ENCODE results near the gene SPEM3. TPM values are rescaled to one million over a fixed set of nuclear protein-coding genes. Genes with fewer than 3 reads are reported as not detected.

Gene SPEM3
- total and polyA plus RNA-seq, 2 of the 13 experiments (the other 11 are each of a cell fraction or from before 2014, with no cell fraction given): not detected

DNA sequence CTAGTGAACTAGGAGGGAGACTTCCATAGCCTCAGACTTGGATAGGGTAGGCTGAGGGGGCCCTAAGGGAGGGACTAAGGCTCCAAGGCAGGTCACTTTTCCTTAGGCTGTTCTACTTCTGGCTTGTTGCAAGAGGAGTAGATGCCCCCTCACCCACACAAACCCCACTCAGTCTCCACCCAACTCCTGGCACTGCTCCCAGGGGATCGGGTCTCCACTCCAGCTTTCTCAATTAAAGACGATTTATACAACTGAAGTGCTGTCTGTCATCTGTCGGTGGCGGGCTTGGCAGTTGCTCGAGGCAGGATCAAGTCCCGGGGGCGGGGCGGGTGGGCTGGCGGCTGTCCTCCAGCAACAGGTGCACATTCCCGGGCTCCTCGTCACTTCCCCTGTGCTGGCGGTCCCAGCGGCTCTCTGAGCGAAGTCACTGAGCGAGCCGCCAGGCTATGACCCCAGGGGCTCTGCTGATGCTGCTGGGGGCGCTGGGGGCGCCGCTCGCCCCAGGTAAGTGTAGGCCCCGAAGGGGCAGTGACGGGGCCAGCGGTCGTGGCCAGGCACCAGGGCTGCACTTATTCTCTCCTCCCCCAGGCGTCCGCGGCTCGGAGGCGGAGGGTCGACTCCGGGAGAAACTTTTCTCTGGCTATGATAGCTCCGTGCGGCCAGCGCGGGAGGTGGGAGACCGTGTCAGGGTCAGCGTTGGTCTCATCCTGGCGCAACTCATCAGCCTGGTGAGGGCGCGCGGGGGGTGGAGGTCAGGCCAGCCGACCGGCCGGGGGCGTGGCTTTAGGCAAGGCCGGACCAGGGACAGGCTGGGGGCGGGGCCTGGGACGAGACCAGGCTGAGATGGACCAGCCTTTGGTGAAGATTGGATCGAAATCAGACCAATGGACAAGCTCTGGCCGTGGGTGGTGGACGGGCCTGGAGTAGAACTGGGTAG lies 16.3 kb downstream of the SPEM3 start, which contains the start of gene CHRNB1 (continued):
- TF ChIP-seq ZNF460 (CRISPR knock-in tag; IDR thresholded peaks at IDR 0.05; ENCODE audit: borderline replicate concordance) (no peak), RAD21 (CRISPR knock-in tag; IDR thresholded peaks at IDR 0.05) (peak; percentile 43; the same call in 1 of the 2 replicates), RBM22 (optimal IDR thresholded peaks at IDR 0.05; ENCODE audit: low read length) (no peak), CBX5 (CRISPR knock-in tag; IDR thresholded peaks at IDR 0.05; ENCODE audit: borderline replicate concordance) (no peak), ZNF737 (CRISPR knock-in tag; IDR thresholded peaks at IDR 0.05; ENCODE audit: borderline replicate concordance) (no peak), ZNF678 (CRISPR knock-in tag; IDR thresholded peaks at IDR 0.05) (no peak; the same call in 1 of the 2 replicates), GTF3A (CRISPR knock-in tag; conservative IDR thresholded peaks at IDR 0.05) (0 out of 2 replicates have a peak, but pooled peaks have one; percentile 52), MZF1 (CRISPR knock-in tag; IDR thresholded peaks at IDR 0.05; ENCODE audit: borderline replicate concordance) (no peak), JDP2 (CRISPR knock-in tag; IDR thresholded peaks at IDR 0.05; ENCODE audit: borderline replicate concordance) (no peak; the same call in 1 of the 2 replicates), GFI1 (CRISPR knock-in tag; IDR thresholded peaks at IDR 0.05; ENCODE audit: borderline replicate concordance) (no peak; the same call in 1 of the 2 replicates), HOXA5 (CRISPR knock-in tag; IDR thresholded peaks at IDR 0.05) (peak; percentile 38; the same call in 1 of the 2 replicates), ZMYM2 (CRISPR knock-in tag; IDR thresholded peaks at IDR 0.05) (no peak), MIXL1 (CRISPR knock-in tag; IDR thresholded peaks at IDR 0.05) (0 out of 2 replicates have a peak, but pooled peaks have one; percentile 12), FLYWCH1 (CRISPR knock-in tag; IDR thresholded peaks at IDR 0.05) (no peak), TBL1XR1 (IDR thresholded peaks at IDR 0.05; ENCODE audit: borderline replicate concordance, low read length, partially characterized antibody) (peak; percentile 48), MATR3 (CRISPR knock-in tag; IDR thresholded peaks at IDR 0.05) (no peak), SRSF9 (IDR thresholded peaks at IDR 0.05; ENCODE audit: borderline replicate concordance, insufficient read depth, low read depth, low read length, poor library complexity, severe bottlenecking) (no peak), ZNF598 (CRISPR knock-in tag; IDR thresholded peaks at IDR 0.05; ENCODE audit: borderline replicate concordance) (0 out of 2 replicates have a peak, but pooled peaks have one; percentile 29), ZSCAN29 (CRISPR knock-in tag; conservative IDR thresholded peaks at IDR 0.05) (no peak), NR2C2 (CRISPR knock-in tag; IDR thresholded peaks at IDR 0.05; ENCODE audit: borderline replicate concordance) (peak; percentile 86)
- TF ChIP-seq, protein P1, sequence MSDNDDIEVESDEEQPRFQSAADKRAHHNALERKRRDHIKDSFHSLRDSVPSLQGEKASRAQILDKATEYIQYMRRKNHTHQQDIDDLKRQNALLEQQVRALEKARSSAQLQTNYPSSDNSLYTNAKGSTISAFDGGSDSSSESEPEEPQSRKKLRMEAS (IDR thresholded peaks at IDR 0.05): peak; percentile 71
- TF ChIP-seq, protein P2, sequence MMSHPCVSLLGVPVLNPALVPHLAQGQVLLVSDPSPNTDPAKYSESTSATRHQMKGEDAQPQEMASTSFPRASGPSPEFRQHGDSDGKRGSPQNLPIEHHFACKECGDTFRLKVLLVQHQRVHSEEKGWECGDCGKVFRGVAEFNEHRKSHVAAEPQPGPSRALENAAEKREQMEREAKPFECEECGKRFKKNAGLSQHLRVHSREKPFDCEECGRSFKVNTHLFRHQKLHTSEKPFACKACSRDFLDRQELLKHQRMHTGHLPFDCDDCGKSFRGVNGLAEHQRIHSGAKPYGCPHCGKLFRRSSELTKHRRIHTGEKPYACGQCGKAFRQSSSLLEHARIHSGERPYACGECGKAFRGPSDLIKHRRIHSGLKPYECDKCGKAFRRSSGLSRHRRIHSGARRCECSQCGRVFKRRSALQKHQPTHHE (CRISPR knock-in tag; IDR thresholded peaks at IDR 0.05; ENCODE audit: borderline replicate concordance): no peak
- TF ChIP-seq, protein P3, sequence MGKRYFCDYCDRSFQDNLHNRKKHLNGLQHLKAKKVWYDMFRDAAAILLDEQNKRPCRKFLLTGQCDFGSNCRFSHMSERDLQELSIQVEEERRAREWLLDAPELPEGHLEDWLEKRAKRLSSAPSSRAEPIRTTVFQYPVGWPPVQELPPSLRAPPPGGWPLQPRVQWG (CRISPR knock-in tag; IDR thresholded peaks at IDR 0.05; ENCODE audit: borderline replicate concordance, low read depth): no peak
- TF ChIP-seq, protein P4, sequence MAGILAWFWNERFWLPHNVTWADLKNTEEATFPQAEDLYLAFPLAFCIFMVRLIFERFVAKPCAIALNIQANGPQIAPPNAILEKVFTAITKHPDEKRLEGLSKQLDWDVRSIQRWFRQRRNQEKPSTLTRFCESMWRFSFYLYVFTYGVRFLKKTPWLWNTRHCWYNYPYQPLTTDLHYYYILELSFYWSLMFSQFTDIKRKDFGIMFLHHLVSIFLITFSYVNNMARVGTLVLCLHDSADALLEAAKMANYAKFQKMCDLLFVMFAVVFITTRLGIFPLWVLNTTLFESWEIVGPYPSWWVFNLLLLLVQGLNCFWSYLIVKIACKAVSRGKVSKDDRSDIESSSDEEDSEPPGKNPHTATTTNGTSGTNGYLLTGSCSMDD (CRISPR knock-in tag; IDR thresholded peaks at IDR 0.05): no peak
- TF ChIP-seq, protein P5, sequence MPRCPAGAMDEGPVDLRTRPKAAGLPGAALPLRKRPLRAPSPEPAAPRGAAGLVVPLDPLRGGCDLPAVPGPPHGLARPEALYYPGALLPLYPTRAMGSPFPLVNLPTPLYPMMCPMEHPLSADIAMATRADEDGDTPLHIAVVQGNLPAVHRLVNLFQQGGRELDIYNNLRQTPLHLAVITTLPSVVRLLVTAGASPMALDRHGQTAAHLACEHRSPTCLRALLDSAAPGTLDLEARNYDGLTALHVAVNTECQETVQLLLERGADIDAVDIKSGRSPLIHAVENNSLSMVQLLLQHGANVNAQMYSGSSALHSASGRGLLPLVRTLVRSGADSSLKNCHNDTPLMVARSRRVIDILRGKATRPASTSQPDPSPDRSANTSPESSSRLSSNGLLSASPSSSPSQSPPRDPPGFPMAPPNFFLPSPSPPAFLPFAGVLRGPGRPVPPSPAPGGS (CRISPR knock-in tag; IDR thresholded peaks at IDR 0.05): 0 out of 2 replicates have a peak, but pooled peaks have one; percentile 20

All from HepG2 (cell line).